HG02571 (cell line): ENCODE results near the gene CDYL2.
"Not testable (repeated sequence)": the region's sequence is repeated elsewhere in the genome, so short reads cannot be mapped to it uniquely, and the experiment has no call there.

Experiments
- ATAC-seq: cut with Tn5 transposase; IDR thresholded peaks from one replicate; pipeline ENCODE4 v1.9.1; 2021; ENCODE audit warnings: mild to moderate bottlenecking, moderate library complexity; ENCODE audit not compliant: unreplicated experiment

The CDYL2 gene, protein sequence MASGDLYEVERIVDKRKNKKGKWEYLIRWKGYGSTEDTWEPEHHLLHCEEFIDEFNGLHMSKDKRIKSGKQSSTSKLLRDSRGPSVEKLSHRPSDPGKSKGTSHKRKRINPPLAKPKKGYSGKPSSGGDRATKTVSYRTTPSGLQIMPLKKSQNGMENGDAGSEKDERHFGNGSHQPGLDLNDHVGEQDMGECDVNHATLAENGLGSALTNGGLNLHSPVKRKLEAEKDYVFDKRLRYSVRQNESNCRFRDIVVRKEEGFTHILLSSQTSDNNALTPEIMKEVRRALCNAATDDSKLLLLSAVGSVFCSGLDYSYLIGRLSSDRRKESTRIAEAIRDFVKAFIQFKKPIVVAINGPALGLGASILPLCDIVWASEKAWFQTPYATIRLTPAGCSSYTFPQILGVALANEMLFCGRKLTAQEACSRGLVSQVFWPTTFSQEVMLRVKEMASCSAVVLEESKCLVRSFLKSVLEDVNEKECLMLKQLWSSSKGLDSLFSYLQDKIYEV

DNA sequence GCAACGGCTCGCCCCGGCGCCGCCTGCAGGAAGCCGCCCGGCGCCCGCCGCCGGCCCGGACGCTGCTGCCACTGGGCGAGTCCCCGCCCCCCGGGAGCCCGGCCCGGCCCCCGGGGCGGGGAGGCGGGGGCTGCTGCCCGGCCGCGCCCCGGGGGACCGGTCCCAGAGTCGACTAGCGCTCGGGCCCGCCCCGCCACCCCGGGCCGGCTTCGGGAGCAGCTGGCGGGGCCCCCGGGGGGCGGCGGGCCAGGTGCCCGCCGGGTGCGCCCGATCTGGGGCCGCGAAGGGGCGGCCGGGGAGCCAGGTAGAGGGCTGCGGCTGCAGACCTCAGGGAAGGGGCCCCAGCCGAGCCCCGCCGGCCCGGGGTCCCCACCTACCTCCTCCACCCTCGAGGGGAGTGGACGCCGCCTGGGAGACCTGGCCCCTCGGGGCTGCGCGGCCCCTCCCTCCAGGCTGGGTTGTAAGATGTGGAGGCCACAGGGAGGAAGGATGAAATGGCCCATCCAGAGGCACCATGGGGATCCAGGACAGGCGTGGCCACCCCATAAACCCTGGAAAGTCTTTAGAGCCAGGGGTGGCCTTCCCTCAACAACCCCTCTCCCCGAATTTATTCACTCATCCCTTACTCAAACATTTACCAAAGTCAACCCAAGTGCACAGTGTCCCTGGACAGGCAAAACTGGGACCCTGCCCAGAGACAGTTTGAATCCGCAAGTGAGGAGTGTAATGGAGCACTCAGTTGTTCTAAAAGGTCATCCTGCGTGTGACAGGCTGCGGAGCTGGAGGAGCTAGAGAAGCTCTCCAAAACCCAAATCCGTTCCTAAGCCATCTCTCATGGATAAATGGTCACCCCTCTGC lies at the start of gene CDYL2:
TSS of gene CDYL2 (minus strand) at position 73 of the 858 bp plus-strand sequence. CDS start 425 bp downstream, outside the sequence.
- ATAC-seq: peak; percentile 58

DNA sequence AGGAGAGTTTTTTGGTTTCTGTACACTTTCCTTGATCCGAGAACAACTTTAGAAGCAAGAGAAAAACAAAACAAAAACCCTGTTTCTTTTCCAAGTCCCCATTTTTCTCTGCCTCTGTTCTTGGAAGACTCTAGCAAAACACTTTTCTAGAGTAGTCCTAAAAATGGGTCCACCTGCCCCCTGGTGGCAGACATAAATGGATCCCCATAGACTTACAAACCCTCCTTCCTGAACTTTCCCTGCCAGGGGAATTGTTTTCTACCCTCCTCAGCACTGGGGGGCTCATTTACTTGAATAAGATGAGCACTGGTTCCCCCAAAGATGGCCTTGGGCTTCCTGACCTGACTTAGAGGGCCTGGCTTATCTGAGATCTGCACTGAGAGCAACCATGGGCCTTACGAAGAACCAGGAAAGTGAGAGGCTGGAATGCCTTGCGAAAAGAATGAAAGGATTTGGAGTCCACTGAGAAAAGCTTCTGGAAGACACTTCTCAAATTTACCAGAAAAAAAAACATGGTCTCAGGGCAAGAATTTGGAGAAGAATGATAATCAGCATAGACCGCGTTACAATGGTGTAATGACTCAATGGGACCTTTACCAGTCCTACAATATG lies 48.0 kb upstream of the CDYL2 start:
- ATAC-seq: no peak

DNA sequence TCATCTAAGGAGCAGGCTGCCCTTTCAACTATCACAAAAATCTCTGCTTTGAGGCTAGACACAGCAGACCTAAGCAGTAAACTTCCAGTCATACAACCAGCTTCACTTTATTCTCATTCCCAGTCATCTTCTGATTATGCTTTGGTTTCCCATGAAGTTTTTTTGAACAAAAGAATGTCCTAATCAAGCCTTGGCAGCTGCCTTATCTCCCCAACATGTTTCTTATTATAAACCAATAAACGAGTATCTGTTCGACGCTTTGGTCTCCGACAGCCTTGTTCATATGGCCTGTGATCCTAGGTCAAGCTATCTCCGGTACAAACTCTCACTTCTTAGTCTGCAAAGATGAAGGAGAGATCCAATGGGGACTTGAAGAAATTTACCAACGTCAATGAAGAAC lies 47.4 kb upstream of the CDYL2 start:
- ATAC-seq: no peak

DNA sequence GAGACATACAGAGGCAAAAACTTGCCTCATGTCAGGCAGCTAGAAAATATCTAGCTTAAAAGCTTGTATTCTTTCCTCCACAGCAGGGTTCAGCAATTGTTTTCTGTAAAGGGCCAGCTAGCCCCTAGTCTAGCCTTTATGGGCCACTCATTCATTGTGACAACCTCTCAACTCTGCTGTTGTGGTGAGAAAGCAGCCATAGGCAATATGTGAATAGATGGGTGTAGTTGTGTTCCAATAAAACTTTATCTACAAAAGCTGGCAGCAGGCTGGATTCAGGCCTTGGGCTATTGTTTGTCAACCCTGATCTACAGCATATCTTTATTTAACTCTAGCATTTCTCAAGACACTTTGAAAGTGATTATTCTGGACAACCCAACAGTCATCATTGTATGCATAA lies 46.4 kb upstream of the CDYL2 start:
- no peak for ATAC-seq

DNA sequence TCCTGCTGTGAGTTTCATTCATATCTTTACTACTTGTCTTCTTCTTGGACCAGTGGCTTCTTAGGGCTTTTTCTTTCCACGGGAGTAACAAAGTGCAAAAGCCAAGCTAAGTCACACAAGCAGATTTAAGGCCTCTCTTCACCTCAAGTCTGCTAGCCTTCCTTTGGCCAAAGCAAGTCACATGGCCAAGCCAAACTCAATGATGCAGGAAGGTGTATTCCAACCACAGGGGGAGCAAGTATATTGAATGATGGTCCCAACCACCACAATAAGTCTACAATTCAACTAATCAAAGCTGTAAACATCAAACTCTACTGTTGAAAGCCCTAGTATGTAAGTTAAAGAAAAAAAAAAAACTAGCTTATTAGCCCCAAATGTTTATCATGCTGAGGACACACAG lies 44.5 kb upstream of the CDYL2 start:
- no peak for ATAC-seq

DNA sequence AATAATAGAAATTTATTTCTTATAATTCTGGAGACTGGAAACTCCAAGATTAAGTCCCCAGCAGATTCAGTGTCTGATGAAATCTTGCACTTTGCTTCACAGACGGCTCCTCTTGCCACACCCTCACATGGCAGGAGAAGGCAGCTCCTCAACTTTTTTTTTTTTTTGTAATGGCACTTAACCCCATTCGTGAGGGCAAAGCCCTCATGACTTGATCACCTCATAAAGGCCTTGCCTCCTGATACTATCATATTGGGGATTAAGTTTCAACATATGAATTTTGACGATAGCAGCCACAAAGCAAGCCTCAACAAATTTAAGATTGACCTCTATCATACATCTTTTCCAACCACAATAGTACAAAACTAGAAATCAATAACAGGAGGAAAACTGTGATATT lies 42.3 kb upstream of the CDYL2 start:
- no peak for ATAC-seq

DNA sequence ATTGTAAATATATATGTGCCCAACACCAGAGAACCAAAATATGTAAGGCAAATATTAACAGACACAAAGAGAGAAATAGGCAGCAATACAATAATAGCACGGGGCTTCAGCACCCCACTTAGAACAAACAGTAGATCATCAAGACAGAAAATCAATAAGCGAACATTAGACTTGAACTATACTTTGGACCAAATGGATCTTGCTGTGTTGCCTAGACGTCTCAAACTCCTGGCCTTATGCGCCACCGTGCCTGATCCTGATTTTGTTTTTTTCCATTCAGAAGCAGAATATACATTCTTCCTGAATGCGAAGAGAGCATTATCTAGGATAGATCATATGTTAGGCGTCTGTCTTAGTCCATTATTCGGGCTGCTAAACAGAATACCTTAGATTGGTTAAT lies 41.9 kb upstream of the CDYL2 start:
- no peak for ATAC-seq

DNA sequence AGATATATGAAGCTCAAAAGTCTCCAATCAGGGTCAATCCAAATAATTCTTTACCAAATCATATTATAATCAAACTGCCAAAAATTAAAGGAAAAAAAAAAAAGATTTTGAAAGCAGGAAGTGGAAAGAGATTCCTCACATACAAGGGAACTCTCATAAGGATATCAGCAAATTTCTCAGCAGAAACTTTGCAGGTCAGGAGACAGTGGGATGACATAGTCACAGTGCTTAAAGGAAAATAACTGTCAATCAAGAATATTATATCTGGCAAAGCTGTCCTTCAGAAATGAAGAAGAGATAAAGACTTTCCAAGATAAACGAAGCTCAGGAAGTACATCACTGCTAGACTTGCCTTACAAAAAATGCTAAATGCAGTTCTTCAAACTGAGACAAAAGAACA lies 40.0 kb upstream of the CDYL2 start:
- no peak for ATAC-seq

DNA sequence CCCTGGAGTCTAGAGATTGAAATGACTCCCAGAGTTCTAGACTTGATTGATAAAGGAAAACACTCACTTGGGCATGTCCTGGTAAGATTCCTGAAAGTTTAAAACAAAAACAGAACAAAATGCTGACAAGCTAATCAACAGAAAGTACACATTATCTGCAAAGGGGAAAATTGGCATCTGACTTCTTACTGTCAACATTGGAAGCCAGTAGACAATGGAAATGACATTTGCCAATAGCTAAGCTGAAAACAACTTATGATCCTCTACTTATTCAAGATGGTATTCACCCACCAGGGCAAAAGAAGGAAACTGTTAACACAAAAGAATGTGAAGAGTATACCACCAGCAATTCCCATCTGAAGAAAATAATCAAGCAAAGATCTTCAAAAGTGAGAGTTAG lies 36.8 kb upstream of the CDYL2 start:
- ATAC-seq: no peak

DNA sequence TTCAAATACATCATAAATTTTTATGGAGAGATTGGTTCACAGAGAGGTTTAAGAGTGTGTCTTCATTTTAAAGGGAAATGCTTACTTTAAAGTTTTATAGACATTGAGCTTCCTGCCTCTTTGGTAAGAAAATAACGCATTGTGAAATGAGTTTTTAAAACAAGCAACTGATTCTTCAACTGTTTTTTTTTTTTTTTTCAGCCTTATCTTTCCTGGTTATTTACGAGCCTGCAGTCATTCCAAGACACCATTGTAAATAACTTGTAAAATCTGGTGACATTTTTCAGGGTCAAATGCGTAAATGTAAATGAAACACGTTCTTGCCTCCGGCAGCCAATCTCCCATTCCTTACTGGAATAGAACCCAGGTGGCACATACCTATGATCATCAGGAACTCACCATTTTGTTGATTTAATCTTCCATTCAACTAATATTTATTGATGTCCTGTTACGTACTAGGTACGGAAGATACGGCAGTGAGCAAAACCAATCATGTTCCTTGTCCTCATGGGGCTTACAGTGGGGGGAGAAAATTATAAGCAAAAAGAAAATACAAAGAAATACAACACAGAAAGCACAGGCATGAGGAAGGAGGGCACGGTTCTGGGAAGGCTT lies 33.2 kb upstream of the CDYL2 start:
- ATAC-seq: no peak

DNA sequence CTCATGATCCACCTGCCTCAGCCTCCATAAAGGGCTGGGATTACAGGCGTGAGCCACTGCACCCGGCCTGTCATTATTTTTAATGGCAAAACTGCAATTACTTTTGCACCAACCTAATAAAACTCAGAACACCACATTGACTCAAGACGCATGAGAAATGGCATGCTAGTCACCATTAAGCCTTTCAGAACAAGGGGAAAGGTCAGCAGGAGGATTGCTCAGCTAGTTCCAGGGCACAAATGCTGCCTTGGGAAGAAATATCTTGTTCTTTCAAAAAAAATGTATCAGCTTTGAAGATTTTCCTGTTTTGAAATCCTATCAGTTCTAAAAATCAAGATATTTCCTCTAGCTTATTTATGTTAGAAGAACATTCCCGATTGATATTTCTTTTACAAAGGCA lies 32.4 kb upstream of the CDYL2 start:
- no peak for ATAC-seq

DNA sequence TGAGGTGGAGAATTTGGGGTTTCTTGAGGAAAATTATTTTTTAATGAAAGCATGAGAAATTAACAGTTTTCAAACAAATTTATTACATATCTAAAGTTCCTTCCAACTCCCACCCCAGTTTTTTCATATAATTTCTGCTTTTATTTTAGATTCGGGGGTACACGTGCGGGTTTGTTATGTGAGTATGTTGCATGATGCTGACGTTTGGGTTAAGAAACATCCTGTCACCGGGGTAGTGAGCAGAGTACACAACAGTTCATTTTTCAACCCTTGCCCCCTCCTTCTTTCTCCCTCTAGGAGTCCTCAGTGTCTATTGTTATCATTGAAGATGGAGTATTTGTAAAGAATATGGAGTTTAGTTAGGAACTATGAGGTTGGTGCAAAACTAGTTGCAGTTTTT lies 31.8 kb upstream of the CDYL2 start:
- no peak for ATAC-seq

DNA sequence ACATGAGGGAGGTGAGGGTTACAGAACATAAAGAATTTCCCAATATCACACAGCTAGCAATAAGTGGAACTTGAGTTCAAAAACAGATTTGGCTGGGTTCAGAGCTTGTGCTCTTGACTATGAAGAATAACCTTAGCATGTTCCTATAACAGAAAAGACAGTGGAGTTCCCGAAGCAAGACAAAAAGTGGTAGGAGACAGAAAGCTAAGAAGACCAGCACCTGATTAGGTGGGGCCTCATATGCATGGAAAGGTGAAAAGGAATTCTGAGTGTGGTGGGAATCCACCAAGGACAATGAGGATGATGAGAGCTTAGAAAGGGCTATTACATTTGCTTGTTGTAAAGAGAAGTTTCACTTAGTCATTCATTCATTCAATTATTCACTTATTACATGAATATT lies 26.6 kb upstream of the CDYL2 start:
- no peak for ATAC-seq

DNA sequence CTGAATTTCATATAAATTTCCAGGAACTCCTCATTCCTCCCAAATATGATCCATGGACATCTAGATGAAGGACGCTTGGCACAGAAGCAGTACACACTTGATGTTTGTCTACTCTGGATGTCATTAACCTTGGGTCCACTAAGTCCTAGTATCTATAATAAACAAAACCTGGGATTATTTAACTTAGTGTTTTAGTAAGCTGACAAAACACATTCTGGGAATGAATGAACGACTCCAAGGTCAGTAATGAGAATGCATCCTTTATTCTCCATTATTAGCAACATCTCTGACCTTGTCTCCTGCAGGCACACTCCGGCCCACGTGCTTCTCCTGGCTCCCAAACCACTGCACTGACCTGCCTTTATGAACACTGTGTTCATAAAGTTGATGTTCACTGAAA lies 24.1 kb upstream of the CDYL2 start:
- no peak for ATAC-seq

DNA sequence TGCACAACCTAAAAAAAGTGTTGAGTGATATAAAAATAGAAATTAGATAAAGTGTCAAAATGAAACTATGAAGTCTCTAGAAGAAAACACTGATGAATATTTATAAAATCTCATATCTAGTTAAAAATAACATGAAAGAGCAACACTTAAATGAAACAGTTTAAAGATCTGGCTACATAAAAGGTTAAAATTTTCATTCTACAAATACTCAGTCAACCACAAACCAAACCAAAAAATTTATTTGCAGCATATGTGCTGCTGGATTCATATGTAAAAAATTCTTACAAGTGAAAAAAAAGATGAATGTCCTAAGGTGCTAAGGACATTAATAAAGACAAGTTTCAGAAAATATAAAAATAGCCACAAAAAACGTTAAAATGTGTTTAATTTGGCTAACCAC lies 22.6 kb upstream of the CDYL2 start:
- ATAC-seq: no peak

DNA sequence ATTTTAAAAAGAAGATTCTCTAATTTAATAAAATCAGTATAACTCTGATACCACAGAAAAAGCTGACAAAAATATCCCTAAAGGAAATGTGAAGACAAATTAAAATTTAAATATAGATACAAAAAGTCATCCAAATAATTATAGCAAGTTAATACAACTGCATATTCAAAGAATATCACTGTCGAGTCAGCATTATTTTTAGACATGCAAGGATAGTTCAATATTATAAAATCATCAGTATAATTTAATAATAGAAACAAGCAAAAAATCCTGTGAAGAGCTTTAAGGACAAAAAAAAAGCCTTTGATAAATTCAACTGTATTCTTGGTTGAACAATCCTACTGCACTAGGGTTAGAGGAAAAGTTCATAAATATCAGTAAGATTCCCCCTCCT lies 21.0 kb upstream of the CDYL2 start:
- no peak for ATAC-seq

DNA sequence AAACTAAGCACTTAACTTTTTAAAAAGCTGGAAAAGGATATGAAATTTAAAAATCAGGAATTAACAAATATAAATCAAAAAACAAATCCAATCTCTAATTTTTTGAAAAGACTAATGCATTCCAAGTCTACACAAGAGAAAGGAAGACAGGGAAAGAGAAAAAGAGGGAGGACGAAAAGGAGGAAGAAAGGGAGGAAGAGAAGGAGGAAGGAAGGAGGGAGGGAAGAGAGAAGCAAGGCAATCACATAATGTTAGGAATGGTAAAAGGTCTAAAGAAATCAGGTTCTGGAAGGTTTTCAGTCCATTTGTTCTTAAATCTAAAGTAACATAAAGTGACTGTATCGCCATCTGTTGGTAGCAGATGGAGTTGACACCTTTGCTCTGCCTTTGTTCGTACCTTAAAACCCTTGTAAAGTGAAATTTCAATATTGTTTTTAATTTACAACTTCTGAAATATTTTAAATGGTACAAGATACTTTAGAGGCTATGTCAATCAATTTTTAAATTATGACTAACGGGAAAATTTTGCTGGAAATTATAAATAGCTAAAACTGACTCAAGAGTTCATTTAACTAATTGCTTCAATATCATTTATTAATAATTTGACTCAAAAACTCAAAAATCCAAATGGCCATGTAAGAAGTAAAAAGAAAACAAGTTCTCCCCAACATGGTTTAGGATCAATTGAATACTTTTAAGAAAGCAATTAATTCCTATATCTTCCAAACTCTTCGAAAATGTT lies 20.4 kb upstream of the CDYL2 start:
- ATAC-seq: no peak

DNA sequence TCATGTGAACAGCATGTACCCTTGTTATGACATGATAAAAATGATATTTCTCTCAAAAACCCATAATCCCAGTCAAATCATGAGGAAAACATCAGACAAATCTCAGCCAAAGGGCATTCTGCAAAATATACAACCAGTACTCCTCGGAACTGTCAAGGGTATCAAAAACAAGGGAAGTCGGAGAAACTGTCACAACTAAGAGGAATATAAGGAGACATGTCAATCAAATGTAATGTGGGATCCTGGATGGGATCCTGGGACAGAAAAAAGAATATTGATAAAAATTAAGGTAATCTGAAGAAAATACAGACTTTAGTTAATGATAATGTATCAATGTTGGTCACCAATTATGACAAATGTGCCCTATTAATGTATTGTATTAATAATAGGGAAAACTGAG lies 15.6 kb upstream of the CDYL2 start:
- ATAC-seq: no peak

DNA sequence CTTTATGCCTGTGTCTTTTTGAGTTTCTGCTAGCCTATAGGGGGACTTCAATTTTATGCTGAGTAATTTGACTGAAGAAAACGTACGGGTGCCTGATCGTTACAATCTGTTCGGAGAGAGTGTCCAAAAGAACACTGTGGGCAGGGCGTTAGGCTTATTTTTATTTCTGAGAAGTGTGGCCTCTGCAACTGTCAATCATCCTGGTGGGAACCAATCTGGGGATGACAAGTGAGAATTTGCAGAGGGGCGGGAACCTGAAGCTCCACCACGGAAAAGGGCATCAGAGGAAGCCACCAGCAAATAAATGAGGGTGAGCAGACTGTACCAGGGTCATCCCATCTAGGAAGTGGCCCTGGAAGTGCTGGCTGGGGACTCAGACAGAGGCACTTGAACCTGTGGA lies 12.0 kb upstream of the CDYL2 start:
- ATAC-seq: no peak

DNA sequence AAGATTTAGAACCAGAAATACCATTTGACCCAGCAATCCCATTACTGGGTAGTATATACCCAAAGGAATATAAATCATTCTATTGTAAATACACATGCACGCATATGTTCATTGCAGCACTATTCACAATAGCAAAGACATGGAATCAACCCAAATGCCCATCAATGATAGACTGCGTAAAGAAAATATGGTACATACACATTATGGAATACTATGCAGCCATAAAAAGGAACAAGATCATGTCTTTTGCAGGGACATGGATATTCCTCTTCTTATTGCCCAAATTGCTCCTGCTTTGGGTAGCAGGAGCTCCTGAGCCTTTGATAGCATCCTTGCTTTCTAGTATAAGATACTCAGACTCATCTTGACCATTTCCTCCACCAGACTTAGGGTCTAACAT lies 10.9 kb upstream of the CDYL2 start:
- ATAC-seq: not testable (repeated sequence)
